GM23248 (cell line): Measurements from ENCODE around the gene SUSD2.

Experiments
- EZH2 ChIP-seq: fragments of 200-600 bp; sonication (generic); IDR thresholded peaks from 2 replicates; pipeline ENCODE4 v1.6.1; 2018; ENCODE audit warnings: antibody characterized with exemption, mild to moderate bottlenecking; ENCODE audit not compliant: insufficient read depth, poor library complexity, severe bottlenecking
- EZH2phosphoT487 ChIP-seq: fragments of 200-600 bp; sonication (generic); IDR thresholded peaks from 2 replicates; pipeline ENCODE4 v1.6.1; 2018; ENCODE audit warnings: antibody characterized with exemption, moderate library complexity, mild to moderate bottlenecking, low read depth; ENCODE audit not compliant: insufficient read depth

GRCh38 chr22:24171822-24172221 is 9.5 kb upstream of the SUSD2 start:
- TF ChIP-seq EZH2 (no peak), EZH2phosphoT487 (no peak)
